Body of pancreas (tissue), 4 donors: ENCODE data around the gene AGBL5.

Source experiments
- CTCF ChIP-seq, 7 experiments: fragments of 450-650 bp in 4 of 7; fragments of 200-600 bp in 3 of 7; sonication (generic) in 3 of 7; IDR thresholded peaks; one replicate each; pipeline ENCODE4 v1.5.1; 2016 to 2019; ENCODE audit warnings: antibody characterized with exemption in 7 of 7
- POLR2A ChIP-seq, 3 donors: fragments of 450-650 bp; IDR thresholded peaks; one replicate each; pipeline ENCODE4 v1.6.1; 2016; ENCODE audit warnings: antibody characterized with exemption in 3 of 3, mild to moderate bottlenecking in 2 of 3

GRCh38 chr2:27095745-27096651 lies 44.5 kb downstream of the AGBL5 start:
- TF ChIP-seq POLR2A (IDR thresholded peaks at IDR 0.05): no peak
- no peak for TF ChIP-seq CTCF (IDR thresholded peaks at IDR 0.05)
